Embryonic facial prominence (tissue), 1 donor: ENCODE data around the gene VILL.

ENCODE experiments used
- DNase-seq: peaks from one replicate; pipeline ENCODE4 v3.0.0-alpha.2; 2016; ENCODE audit errors: extremely low spot score

Gene VILL

GRCh38 chr3:38000965-38001455 is 10.4 kb downstream of the VILL start:
- DNase-seq: no peak

- no peak for DNase-seq
These were observed 11.0 kb downstream of the VILL start for GRCh38 chr3:38001456-38002081.

GRCh38 chr3:38002291-38002876 is 11.8 kb downstream of the VILL start:
- no peak for DNase-seq

- no peak for DNase-seq
These were observed 12.4 kb downstream of the VILL start for GRCh38 chr3:38002940-38003339.

GRCh38 chr3:38003371-38003816 is 12.8 kb downstream of the VILL start:
- no peak for DNase-seq

GRCh38 chr3:38003817-38004414 is 13.3 kb downstream of the VILL start:
- DNase-seq: no peak

GRCh38 chr3:38004415-38005075 is 14.0 kb downstream of the VILL start:
- no peak for DNase-seq

- no peak for DNase-seq
These were observed 14.8 kb downstream of the VILL start for GRCh38 chr3:38005076-38006020.

GRCh38 chr3:38006031-38006430 is 15.4 kb downstream of the VILL start:
- no peak for DNase-seq

GRCh38 chr3:38006445-38006995 is 15.9 kb downstream of the VILL start:
- DNase-seq: no peak

- no peak for DNase-seq
These were observed 17.1 kb downstream of the VILL start for GRCh38 chr3:38007754-38008090.

- DNase-seq: no peak
These were observed 17.7 kb downstream of the VILL start for GRCh38 chr3:38008191-38008701.

- no peak for DNase-seq
These were observed 18.5 kb downstream of the VILL start for GRCh38 chr3:38008971-38009580.

GRCh38 chr3:38009807-38010591 is 19.4 kb downstream of the VILL start:
- DNase-seq: no peak

GRCh38 chr3:38011111-38011510 is 20.5 kb downstream of the VILL start:
- DNase-seq: no peak

GRCh38 chr3:38015485-38015884 is 24.9 kb downstream of the VILL start:
- no peak for DNase-seq

- DNase-seq: no peak
These were observed 25.4 kb downstream of the VILL start for GRCh38 chr3:38015984-38016383.

GRCh38 chr3:38016410-38016809 is 25.8 kb downstream of the VILL start:
- DNase-seq: no peak

GRCh38 chr3:38016847-38017444 is 26.4 kb downstream of the VILL start:
- no peak for DNase-seq
